Coronary artery (tissue), 2 donors: Measurements from ENCODE around the gene PTBP1.
A peak's percentile ranks its signal among the peaks of the same experiment; 100 is the strongest.

Experiments used
- DNase-seq: peaks from one replicate; pipeline ENCODE4 v3.0.0-alpha.2; 2017; ENCODE audit warnings: low spot score
- H3K27ac ChIP-seq, 2 donors: fragments of 200-600 bp; sonication (generic); one replicate each; pipeline ENCODE4 v1.5.1; 2016 to 2019
- H3K4me3 ChIP-seq: fragments of 200-600 bp; sonication (generic); 2 replicates; pipeline ENCODE4 v1.5.1; 2016; ENCODE audit warnings: mild to moderate bottlenecking, moderate library complexity
- TF ChIP-seq, protein P1 (sequence below): fragments of 200-600 bp; sonication (generic); IDR thresholded peaks from one replicate; pipeline ENCODE4 v1.5.1; 2019; ENCODE audit warnings: antibody characterized with exemption

PTBP1 gene

GRCh38 chr19:772730-773436 lies 24.4 kb upstream of the PTBP1 start:
- DNase-seq = no peak
- TF ChIP-seq, protein P1, sequence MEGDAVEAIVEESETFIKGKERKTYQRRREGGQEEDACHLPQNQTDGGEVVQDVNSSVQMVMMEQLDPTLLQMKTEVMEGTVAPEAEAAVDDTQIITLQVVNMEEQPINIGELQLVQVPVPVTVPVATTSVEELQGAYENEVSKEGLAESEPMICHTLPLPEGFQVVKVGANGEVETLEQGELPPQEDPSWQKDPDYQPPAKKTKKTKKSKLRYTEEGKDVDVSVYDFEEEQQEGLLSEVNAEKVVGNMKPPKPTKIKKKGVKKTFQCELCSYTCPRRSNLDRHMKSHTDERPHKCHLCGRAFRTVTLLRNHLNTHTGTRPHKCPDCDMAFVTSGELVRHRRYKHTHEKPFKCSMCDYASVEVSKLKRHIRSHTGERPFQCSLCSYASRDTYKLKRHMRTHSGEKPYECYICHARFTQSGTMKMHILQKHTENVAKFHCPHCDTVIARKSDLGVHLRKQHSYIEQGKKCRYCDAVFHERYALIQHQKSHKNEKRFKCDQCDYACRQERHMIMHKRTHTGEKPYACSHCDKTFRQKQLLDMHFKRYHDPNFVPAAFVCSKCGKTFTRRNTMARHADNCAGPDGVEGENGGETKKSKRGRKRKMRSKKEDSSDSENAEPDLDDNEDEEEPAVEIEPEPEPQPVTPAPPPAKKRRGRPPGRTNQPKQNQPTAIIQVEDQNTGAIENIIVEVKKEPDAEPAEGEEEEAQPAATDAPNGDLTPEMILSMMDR = no peak
- Histone ChIP-seq H3K4me3 (no peak overlapping the region), H3K27ac (no peak overlapping the region)

DNA sequence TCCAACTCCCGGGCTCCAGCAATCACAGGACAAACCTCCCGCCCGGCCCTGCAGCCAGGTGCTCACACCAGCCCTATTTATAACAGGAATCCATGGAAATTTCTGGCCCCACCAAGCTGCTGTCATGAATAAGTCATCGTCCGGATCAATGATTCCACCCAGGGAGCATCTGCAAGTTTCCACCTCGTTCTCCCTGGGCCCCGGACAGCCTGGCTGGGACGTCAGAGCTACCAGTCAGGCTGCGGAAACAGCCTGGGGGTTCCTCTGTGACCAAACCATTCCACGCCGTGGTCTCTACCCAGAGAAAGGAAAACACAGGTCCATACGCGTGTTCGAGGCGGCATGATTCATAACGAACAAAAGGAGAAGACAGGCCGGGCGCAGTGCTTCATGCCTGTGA lies 20.7 kb upstream of the PTBP1 start:
- DNase-seq = no peak
- TF ChIP-seq, protein P1 = no peak
- Histone ChIP-seq H3K27ac (no peak overlapping the region), H3K4me3 (no peak overlapping the region)

DNA sequence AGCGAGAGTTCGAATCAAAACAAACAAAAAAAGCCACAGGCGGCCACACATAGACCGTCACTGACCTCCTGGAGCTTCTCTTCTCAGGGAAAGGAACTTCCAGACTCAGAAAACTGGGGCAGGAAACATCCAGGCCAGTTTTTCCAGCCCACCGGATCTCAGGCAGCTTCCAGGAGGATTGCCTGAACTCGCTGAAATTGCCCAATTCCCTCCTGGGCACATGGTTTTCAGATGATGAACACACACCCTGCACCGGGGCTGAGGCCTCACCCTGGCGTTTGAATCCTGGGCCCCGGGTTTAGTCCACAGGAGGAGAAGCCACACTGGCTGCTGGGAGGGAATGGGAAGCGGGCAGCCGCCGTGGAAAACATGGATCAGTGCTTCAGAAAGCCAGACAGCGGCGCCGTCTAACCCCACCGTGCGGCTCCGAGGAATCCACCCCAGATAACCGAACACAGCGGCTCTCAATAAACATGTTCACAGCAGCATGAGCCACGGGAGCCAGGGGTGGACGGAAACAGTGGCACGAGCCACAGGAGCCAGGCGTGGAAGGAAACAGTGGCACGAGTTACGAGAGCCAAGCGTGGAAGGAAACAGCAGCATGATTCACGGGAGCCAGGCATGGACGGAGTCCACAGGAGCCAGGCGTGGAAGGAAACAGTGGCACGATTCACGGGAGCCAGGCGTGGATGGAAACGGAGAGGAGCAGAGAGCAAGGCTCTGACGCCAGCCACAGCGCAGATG lies 18.2 kb upstream of the PTBP1 start:
- DNase-seq = no peak
- Histone ChIP-seq H3K27ac (peak overlapping the region in 1 of 2 donors; percentile 77), H3K4me3 (peak overlapping the region; percentile 22)
- TF ChIP-seq, protein P1 = no peak

DNA sequence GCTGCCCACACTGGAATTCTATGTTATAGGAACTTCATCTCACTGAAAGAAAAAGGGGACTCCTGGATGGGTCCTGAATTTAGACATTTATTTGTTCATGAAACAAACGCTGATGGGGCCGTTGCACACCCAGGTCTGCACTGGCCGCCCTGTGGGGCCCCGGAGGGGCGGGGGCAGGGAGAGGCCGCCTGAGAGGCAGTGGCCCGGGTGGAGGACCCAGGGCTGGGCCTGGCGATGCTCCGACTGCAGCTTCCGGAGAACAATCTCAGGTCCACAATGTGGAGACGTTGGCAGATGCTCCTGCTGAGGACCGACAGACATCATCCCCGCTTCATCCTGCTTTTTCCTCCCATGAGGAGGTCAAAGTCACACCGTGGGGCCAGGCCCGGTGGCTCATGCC lies 16.3 kb upstream of the PTBP1 start:
- Histone ChIP-seq H3K27ac (no peak overlapping the region), H3K4me3 (no peak overlapping the region)
- DNase-seq = no peak
- TF ChIP-seq, protein P1 = no peak

DNA sequence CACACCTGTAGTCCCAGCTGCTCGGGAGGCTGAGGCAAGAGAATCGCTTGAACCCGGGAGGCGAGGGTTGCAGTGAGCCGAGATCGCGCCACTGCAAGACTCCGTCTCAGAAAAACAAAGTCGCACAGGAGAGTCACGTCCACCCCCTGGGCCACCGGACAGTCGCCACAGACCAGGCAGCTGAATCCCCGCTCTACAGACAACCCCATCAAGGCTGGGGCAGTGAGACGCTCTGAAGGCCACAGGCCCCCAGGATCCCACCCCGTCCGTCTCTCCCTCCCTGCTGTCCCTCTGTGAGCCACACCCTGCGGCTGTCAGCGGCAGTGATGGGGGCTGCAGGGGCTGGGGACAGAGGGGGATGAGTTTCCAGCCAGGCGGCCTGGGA lies 15.5 kb upstream of the PTBP1 start:
- DNase-seq = no peak
- H3K4me3 ChIP-seq = peak overlapping the region; percentile 50
- H3K27ac ChIP-seq = peak overlapping the region in 1 of 2 donors; percentile 56
- TF ChIP-seq, protein P1 = no peak

- no peak for DNase-seq
- TF ChIP-seq, protein P1 = no peak
- Histone ChIP-seq H3K4me3 (peak overlapping the region; percentile 50), H3K27ac (peak overlapping the region; percentile 14 to 56)
These were observed 14.9 kb upstream of the PTBP1 start for GRCh38 chr19:782185-782877.
